GM21515 (cell line): ENCODE results near the gene SCRN2.

Experiments
- ATAC-seq: cut with Tn5 transposase; IDR thresholded peaks from one replicate; pipeline ENCODE4 v1.9.1; 2021; ENCODE audit not compliant: unreplicated experiment

The SCRN2 gene

GRCh38 chr17:47821424-47822391 is 19.4 kb downstream of the SCRN2 start, which contains the start of gene OSBPL7:
Gene OSBPL7 (minus strand): TSS chr17:47821794. CDS start chr17:47820278, 1,516 bp downstream.
- peak; percentile 66 for ATAC-seq

GRCh38 chr17:47821031-47821423 is 20.0 kb downstream of the SCRN2 start:
- ATAC-seq, result no peak

- ATAC-seq, result no peak
Measured at GRCh38 chr17:47820033-47820789, 20.9 kb downstream of the SCRN2 start.

GRCh38 chr17:47819475-47819874 is 21.6 kb downstream of the SCRN2 start:
- no peak for ATAC-seq

GRCh38 chr17:47818002-47818695 is 22.9 kb downstream of the SCRN2 start:
- no peak for ATAC-seq

GRCh38 chr17:47816947-47817346 is 24.1 kb downstream of the SCRN2 start:
- ATAC-seq, result no peak

GRCh38 chr17:47816111-47816735 is 24.9 kb downstream of the SCRN2 start:
- no peak for ATAC-seq

GRCh38 chr17:47815106-47815918 is 25.8 kb downstream of the SCRN2 start:
- no peak for ATAC-seq

- ATAC-seq, result no peak
Measured at GRCh38 chr17:47813512-47814031, 27.5 kb downstream of the SCRN2 start.

GRCh38 chr17:47813077-47813476 is 28.0 kb downstream of the SCRN2 start:
- no peak for ATAC-seq

GRCh38 chr17:47812146-47812920 is 28.7 kb downstream of the SCRN2 start:
- no peak for ATAC-seq

GRCh38 chr17:47811709-47812108 is 29.4 kb downstream of the SCRN2 start:
- ATAC-seq, result no peak

- no peak for ATAC-seq
Measured at GRCh38 chr17:47810901-47811635, 30.0 kb downstream of the SCRN2 start.

- no peak for ATAC-seq
Measured at GRCh38 chr17:47810200-47810821, 30.8 kb downstream of the SCRN2 start.

GRCh38 chr17:47808830-47809480 is 32.1 kb downstream of the SCRN2 start:
- no peak for ATAC-seq

GRCh38 chr17:47808036-47808829 is 32.8 kb downstream of the SCRN2 start:
- ATAC-seq, result no peak
